KMS-11 (cell line): ENCODE results near the gene FBXO46.

Experiments used
- H2AFZ ChIP-seq: fragments of 200-600 bp; sonication (generic); 2 replicates; pipeline ENCODE4 v1.6.1; 2016; ENCODE audit warnings: antibody characterized with exemption, mixed run types, low read depth
- H3K27ac ChIP-seq: fragments of 200-600 bp; sonication (generic); 2 replicates; pipeline ENCODE4 v1.6.1; 2016; ENCODE audit warnings: mild to moderate bottlenecking, mixed run types
- H3K27me3 ChIP-seq: fragments of 200-600 bp; sonication (generic); 2 replicates; pipeline ENCODE4 v1.6.1; 2017; ENCODE audit warnings: mild to moderate bottlenecking, low read depth, mixed run types, moderate library complexity; ENCODE audit not compliant: insufficient read depth
- H3K36me3 ChIP-seq: fragments of 200-600 bp; sonication (generic); 2 replicates; pipeline ENCODE4 v1.6.1; 2017; ENCODE audit warnings: mild to moderate bottlenecking, mixed run types; ENCODE audit not compliant: insufficient read depth
- H3K4me1 ChIP-seq: fragments of 200-600 bp; sonication (generic); 2 replicates; pipeline ENCODE4 v1.6.1; 2016; ENCODE audit warnings: mild to moderate bottlenecking, low read depth, mixed run types; ENCODE audit not compliant: poor library complexity, severe bottlenecking
- H3K4me2 ChIP-seq: fragments of 200-600 bp; sonication (generic); 2 replicates; pipeline ENCODE4 v1.7.0; 2016; ENCODE audit warnings: mild to moderate bottlenecking, mixed run types
- H3K4me3 ChIP-seq: fragments of 200-600 bp; sonication (generic); IDR thresholded peaks from 2 replicates; pipeline ENCODE4 v1.6.1; 2017; ENCODE audit warnings: low read depth, low read length, mixed read lengths; ENCODE audit not compliant: insufficient read depth
- H3K79me2 ChIP-seq: fragments of 200-600 bp; sonication (generic); 2 replicates; pipeline ENCODE4 v1.6.1; 2016; ENCODE audit warnings: low read depth, mixed run types; ENCODE audit not compliant: insufficient read depth
- H3K9ac ChIP-seq: fragments of 200-600 bp; sonication (generic); 2 replicates; pipeline ENCODE4 v1.6.1; 2016; ENCODE audit warnings: mild to moderate bottlenecking, mixed run types
- H4K20me1 ChIP-seq: fragments of 200-600 bp; sonication (generic); 2 replicates; pipeline ENCODE4 v1.6.1; 2016; ENCODE audit warnings: mild to moderate bottlenecking, mixed run types; ENCODE audit not compliant: insufficient read depth
- TF ChIP-seq, protein P1 (sequence below): fragments of 200-600 bp; sonication (generic); conservative IDR thresholded peaks from 2 replicates; pipeline ENCODE4 v1.6.1; 2017; ENCODE audit warnings: low read depth, mild to moderate bottlenecking, antibody characterized with exemption, low read length, moderate library complexity, mixed read lengths

Gene FBXO46

DNA sequence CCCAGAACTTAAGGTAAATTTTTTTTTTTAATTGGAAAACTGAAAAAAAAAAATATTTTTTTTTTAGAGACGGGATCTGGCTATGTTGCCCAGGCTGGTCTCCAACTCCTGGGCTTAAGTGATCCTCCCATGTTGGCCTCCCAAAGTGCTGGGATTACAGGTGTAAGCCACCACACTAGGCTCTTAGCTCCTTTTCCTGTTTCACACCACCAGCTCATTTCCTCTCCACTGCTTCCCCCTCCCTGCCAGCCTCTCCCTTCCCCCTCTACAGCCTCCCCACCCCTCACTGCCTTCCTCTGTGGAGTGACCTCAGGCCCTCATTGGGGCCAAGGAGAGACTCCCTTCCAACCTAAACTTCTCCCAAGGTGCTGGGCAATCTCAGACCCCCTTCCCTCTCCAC is 66.9 kb downstream of the FBXO46 start:
- Histone ChIP-seq H2AFZ (no peak overlapping the region), H3K79me2 (no peaks in the 10 kb centered on the region), H3K4me2 (no peak overlapping the region), H3K4me3 (no peak overlapping the region), H3K9ac (no peak overlapping the region), H3K27me3 (peaks cover 26% of the 10 kb centered on the region), H4K20me1 (no peaks in the 10 kb centered on the region), H3K27ac (no peak overlapping the region), H3K36me3 (no peaks in the 10 kb centered on the region), H3K4me1 (peaks cover 11% of the 10 kb centered on the region)
- TF ChIP-seq, protein P1, sequence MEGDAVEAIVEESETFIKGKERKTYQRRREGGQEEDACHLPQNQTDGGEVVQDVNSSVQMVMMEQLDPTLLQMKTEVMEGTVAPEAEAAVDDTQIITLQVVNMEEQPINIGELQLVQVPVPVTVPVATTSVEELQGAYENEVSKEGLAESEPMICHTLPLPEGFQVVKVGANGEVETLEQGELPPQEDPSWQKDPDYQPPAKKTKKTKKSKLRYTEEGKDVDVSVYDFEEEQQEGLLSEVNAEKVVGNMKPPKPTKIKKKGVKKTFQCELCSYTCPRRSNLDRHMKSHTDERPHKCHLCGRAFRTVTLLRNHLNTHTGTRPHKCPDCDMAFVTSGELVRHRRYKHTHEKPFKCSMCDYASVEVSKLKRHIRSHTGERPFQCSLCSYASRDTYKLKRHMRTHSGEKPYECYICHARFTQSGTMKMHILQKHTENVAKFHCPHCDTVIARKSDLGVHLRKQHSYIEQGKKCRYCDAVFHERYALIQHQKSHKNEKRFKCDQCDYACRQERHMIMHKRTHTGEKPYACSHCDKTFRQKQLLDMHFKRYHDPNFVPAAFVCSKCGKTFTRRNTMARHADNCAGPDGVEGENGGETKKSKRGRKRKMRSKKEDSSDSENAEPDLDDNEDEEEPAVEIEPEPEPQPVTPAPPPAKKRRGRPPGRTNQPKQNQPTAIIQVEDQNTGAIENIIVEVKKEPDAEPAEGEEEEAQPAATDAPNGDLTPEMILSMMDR: no peak

GRCh38 chr19:45660636-45661035 is 70.1 kb downstream of the FBXO46 start:
- no peaks in the 10 kb centered on the region for H4K20me1 ChIP-seq
- H3K36me3 ChIP-seq: no peaks in the 10 kb centered on the region
- H3K27ac ChIP-seq: no peak overlapping the region
- H3K4me1 ChIP-seq: no peaks in the 10 kb centered on the region
- H2AFZ ChIP-seq: no peak overlapping the region
- no peaks in the 10 kb centered on the region for H3K79me2 ChIP-seq
- no peak overlapping the region for H3K4me3 ChIP-seq
- H3K4me2 ChIP-seq: no peak overlapping the region
- TF ChIP-seq, protein P1: no peak
- peaks cover 40% of the 10 kb centered on the region for H3K27me3 ChIP-seq
- H3K9ac ChIP-seq: no peak overlapping the region
